Keratinocyte (primary cell): ENCODE measurements around the gene NRARP.

Source experiments
- CTCF ChIP-seq, 3 experiments: IDR thresholded peaks in 1 of 3; conservative IDR thresholded peaks in 1 of 3; optimal IDR thresholded peaks in 1 of 3; 2 replicates in 2 of 3; 3 replicates in 1 of 3; pipeline versions ENCODE3 to v1.5.1; 2011; ENCODE audit warnings: low read length in 3 of 3, mild to moderate bottlenecking in 3 of 3, moderate library complexity in 2 of 3, control low read depth in 1 of 3, inconsistent platforms in 1 of 3; ENCODE audit not compliant: insufficient read depth in 2 of 3; ENCODE audit errors: extremely low read depth in 1 of 3
- EZH2 ChIP-seq: IDR thresholded peaks from one replicate; pipeline ENCODE4 v1.6.1; 2012; ENCODE audit warnings: inconsistent platforms, mild to moderate bottlenecking, low read length, moderate library complexity

GRCh38 chr9:137310189-137311052 lies 8.3 kb upstream of the NRARP start:
- TF ChIP-seq CTCF (optimal IDR thresholded peaks at IDR 0.05 in 1 of 3, IDR thresholded peaks at IDR 0.05 in 1 of 3, conservative IDR thresholded peaks at IDR 0.05 in 1 of 3; ENCODE audit: extremely low read depth in 1 of 3, insufficient read depth in 2 of 3, low read length in 3 of 3), result no peak
- no peak for TF ChIP-seq EZH2
